K562 (cell line): ENCODE measurements around the gene PA2G4. TPM values are rescaled to one million over a fixed set of nuclear protein-coding genes. Genes with fewer than 3 reads are reported as not detected.

ENCODE experiments used
- BCOR ChIP-seq: fragments of 450-650 bp; IDR thresholded peaks from 2 replicates; pipeline ENCODE4 v1.6.1; 2016
- BRF1 ChIP-seq: IDR thresholded peaks from 3 replicates; pipeline ENCODE4 v1.6.1; 2011; ENCODE audit warnings: borderline replicate concordance, mild to moderate bottlenecking; ENCODE audit not compliant: insufficient read length; ENCODE audit errors: extremely low read depth
- JUNB ChIP-seq: fragments of 450-650 bp; formaldehyde crosslinking; conservative IDR thresholded peaks from 2 replicates; pipeline ENCODE4 v1.4.0; 2020; ENCODE audit warnings: mild to moderate bottlenecking
- MEIS2 ChIP-seq: fragments of 450-650 bp; IDR thresholded peaks from 2 replicates; pipeline ENCODE4 v1.6.1; 2014; ENCODE audit warnings: mild to moderate bottlenecking; ENCODE audit not compliant: partially characterized antibody
- NFATC3 ChIP-seq: fragments of 450-650 bp; IDR thresholded peaks from 2 replicates; pipeline ENCODE4 v1.6.1; 2017; ENCODE audit warnings: mild to moderate bottlenecking
- RAD21 ChIP-seq, 2 experiments: fragments of 250-450 bp in 1 of 2; fragments of 450-650 bp in 1 of 2; sonication (Bioruptor Pico) in 1 of 2; formaldehyde crosslinking in 1 of 2; IDR thresholded peaks in 1 of 2; conservative IDR thresholded peaks in 1 of 2; 2 replicates each; pipeline versions ENCODE4 v1.4.0 to v1.8.0; 2020 to 2022; ENCODE audit warnings: mild to moderate bottlenecking in 2 of 2, moderate library complexity in 1 of 2
- SMARCB1 ChIP-seq: IDR thresholded peaks from 2 replicates; pipeline ENCODE4 v1.6.1; 2011; ENCODE audit warnings: improper control_type of control experiment, low read depth; ENCODE audit not compliant: insufficient read length
- TBL1XR1 ChIP-seq, 2 experiments: IDR thresholded peaks; 2 replicates each; pipeline ENCODE4 v1.6.1; 2012; ENCODE audit warnings: improper control_type of control experiment in 2 of 2, low read length in 2 of 2, mild to moderate bottlenecking in 1 of 2
- XRCC3 ChIP-seq: fragments of 450-650 bp; IDR thresholded peaks from 2 replicates; pipeline ENCODE4 v1.6.1; 2017; ENCODE audit warnings: mild to moderate bottlenecking, moderate library complexity
- ZBED1 ChIP-seq: IDR thresholded peaks from 2 replicates; pipeline ENCODE4 v1.6.1; 2014
- ZNF561 ChIP-seq: fragments of 450-650 bp; formaldehyde crosslinking; conservative IDR thresholded peaks from 2 replicates; pipeline ENCODE4 v1.4.0; 2020; ENCODE audit warnings: mild to moderate bottlenecking, moderate library complexity
- ZNF586 ChIP-seq: fragments of 450-650 bp; formaldehyde crosslinking; conservative IDR thresholded peaks from 2 replicates; pipeline ENCODE4 v1.4.0; 2020; ENCODE audit warnings: mild to moderate bottlenecking, moderate library complexity
- polyA plus RNA-seq, 8 experiments: library from polyadenylated mRNA; depleted of rRNA in 4 of 8; stranded (reverse) in 5 of 8; unstranded in 3 of 8; fragments of >200 nt; fragmentation: Nextera tagmentation in 2 of 8; fragmentation: Illumina TruSeq in 1 of 8; extraction: Ambion mirVana in 2 of 8; extraction: Trizol in 1 of 8; gene quantifications; 2 replicates each; pipeline versions ENCODE4 v1.2.1 to v1.2.3, GENCODE V29; 2011 to 2014; ENCODE audit warnings: inconsistent platforms in 1 of 8, missing spikeins in 1 of 8
- total RNA-seq, 7 experiments: library from RNA; depleted of rRNA in 6 of 7; stranded (reverse); fragments of >200 nt in 6 of 7; fragmentation: Illumina TruSeq in 2 of 7; extraction: Trizol in 2 of 7; gene quantifications; 2 replicates each; pipeline versions ENCODE4 v1.2.1 to v1.2.3, GENCODE V29; 2011 to 2021; ENCODE audit warnings: low replicate concordance in 1 of 7
- TF ChIP-seq, protein P1 (sequence below): fragments of 250-450 bp; sonication (Bioruptor Pico); IDR thresholded peaks from 2 replicates; pipeline ENCODE4 v1.4.0; 2020; ENCODE audit warnings: mild to moderate bottlenecking, moderate library complexity
- TF ChIP-seq, protein P2 (sequence below): fragments of 250-450 bp; sonication (Bioruptor Pico); IDR thresholded peaks from 2 replicates; pipeline ENCODE4 v1.8.0; 2021; ENCODE audit warnings: mild to moderate bottlenecking, moderate library complexity
- TF ChIP-seq, protein P3 (sequence below): fragments of 450-650 bp; IDR thresholded peaks from 2 replicates; pipeline ENCODE4 v1.6.1; 2018; ENCODE audit not compliant: partially characterized antibody
- TF ChIP-seq, protein P4 (sequence below): fragments of 450-650 bp; conservative IDR thresholded peaks from 2 replicates; pipeline ENCODE4 v1.6.1; 2016; ENCODE audit warnings: missing genetic modification characterization, low read depth, mild to moderate bottlenecking, control low read depth, missing compliant biosample characterization
- TF ChIP-seq, protein P5 (sequence below), 2 experiments: fragments of 450-650 bp; conservative IDR thresholded peaks; 2 replicates each; pipeline ENCODE4 v1.6.1; 2017; ENCODE audit warnings: mild to moderate bottlenecking in 2 of 2, moderate library complexity in 2 of 2

The PA2G4 gene
- total and polyA plus RNA-seq, 9 of the 15 experiments (the other 6 are each of a cell fraction or from before 2014, with no cell fraction given): 230 to 925 (median 638) TPM

DNA sequence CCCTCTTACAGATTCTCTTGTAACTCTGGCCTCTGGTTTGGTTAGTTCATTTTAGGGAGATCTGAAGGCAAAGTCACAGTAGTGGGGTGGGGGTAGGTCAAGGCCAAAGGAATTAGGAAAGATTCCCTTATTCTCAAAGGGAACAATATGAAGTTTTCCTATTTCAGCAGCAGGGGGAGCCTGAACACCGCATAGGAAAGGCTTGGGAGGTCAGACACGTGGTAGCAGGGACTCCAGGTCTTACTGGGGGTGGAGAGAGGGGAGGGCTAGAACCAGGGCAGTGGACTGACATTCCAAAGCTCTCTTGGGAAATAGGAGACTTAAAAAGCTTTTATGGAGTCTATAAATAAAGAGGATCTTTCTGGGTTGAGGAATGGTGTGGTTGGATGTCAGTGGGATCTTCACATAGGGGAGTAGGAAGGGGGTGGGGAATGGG is 15.0 kb downstream of the PA2G4 start (continued):
- TF ChIP-seq, protein P1, sequence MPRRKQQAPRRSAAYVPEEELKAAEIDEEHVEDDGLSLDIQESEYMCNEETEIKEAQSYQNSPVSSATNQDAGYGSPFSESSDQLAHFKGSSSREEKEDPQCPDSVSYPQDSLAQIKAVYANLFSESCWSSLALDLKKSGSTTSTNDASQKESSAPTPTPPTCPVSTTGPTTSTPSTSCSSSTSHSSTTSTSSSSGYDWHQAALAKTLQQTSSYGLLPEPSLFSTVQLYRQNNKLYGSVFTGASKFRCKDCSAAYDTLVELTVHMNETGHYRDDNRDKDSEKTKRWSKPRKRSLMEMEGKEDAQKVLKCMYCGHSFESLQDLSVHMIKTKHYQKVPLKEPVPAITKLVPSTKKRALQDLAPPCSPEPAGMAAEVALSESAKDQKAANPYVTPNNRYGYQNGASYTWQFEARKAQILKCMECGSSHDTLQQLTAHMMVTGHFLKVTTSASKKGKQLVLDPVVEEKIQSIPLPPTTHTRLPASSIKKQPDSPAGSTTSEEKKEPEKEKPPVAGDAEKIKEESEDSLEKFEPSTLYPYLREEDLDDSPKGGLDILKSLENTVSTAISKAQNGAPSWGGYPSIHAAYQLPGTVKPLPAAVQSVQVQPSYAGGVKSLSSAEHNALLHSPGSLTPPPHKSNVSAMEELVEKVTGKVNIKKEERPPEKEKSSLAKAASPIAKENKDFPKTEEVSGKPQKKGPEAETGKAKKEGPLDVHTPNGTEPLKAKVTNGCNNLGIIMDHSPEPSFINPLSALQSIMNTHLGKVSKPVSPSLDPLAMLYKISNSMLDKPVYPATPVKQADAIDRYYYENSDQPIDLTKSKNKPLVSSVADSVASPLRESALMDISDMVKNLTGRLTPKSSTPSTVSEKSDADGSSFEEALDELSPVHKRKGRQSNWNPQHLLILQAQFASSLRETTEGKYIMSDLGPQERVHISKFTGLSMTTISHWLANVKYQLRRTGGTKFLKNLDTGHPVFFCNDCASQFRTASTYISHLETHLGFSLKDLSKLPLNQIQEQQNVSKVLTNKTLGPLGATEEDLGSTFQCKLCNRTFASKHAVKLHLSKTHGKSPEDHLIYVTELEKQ (CRISPR knock-in tag): no peak
- TF ChIP-seq, protein P2, sequence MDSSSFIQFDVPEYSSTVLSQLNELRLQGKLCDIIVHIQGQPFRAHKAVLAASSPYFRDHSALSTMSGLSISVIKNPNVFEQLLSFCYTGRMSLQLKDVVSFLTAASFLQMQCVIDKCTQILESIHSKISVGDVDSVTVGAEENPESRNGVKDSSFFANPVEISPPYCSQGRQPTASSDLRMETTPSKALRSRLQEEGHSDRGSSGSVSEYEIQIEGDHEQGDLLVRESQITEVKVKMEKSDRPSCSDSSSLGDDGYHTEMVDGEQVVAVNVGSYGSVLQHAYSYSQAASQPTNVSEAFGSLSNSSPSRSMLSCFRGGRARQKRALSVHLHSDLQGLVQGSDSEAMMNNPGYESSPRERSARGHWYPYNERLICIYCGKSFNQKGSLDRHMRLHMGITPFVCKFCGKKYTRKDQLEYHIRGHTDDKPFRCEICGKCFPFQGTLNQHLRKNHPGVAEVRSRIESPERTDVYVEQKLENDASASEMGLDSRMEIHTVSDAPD (CRISPR knock-in tag): no peak
- TF ChIP-seq, protein P3, sequence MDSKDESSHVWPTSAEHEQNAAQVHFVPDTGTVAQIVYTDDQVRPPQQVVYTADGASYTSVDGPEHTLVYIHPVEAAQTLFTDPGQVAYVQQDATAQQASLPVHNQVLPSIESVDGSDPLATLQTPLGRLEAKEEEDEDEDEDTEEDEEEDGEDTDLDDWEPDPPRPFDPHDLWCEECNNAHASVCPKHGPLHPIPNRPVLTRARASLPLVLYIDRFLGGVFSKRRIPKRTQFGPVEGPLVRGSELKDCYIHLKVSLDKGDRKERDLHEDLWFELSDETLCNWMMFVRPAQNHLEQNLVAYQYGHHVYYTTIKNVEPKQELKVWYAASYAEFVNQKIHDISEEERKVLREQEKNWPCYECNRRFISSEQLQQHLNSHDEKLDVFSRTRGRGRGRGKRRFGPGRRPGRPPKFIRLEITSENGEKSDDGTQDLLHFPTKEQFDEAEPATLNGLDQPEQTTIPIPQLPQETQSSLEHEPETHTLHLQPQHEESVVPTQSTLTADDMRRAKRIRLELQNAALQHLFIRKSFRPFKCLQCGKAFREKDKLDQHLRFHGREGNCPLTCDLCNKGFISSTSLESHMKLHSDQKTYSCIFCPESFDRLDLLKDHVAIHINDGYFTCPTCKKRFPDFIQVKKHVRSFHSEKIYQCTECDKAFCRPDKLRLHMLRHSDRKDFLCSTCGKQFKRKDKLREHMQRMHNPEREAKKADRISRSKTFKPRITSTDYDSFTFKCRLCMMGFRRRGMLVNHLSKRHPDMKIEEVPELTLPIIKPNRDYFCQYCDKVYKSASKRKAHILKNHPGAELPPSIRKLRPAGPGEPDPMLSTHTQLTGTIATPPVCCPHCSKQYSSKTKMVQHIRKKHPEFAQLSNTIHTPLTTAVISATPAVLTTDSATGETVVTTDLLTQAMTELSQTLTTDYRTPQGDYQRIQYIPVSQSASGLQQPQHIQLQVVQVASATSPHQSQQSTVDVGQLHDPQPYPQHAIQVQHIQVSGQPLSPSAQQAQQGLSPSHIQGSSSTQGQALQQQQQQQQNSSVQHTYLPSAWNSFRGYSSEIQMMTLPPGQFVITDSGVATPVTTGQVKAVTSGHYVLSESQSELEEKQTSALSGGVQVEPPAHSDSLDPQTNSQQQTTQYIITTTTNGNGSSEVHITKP: peak; percentile 47
- TF ChIP-seq ZBED1: no peak
- TF ChIP-seq ZNF586 (CRISPR knock-in tag): no peak
- no peak for TF ChIP-seq SMARCB1
- TF ChIP-seq MEIS2: no peak
- TF ChIP-seq, protein P4, sequence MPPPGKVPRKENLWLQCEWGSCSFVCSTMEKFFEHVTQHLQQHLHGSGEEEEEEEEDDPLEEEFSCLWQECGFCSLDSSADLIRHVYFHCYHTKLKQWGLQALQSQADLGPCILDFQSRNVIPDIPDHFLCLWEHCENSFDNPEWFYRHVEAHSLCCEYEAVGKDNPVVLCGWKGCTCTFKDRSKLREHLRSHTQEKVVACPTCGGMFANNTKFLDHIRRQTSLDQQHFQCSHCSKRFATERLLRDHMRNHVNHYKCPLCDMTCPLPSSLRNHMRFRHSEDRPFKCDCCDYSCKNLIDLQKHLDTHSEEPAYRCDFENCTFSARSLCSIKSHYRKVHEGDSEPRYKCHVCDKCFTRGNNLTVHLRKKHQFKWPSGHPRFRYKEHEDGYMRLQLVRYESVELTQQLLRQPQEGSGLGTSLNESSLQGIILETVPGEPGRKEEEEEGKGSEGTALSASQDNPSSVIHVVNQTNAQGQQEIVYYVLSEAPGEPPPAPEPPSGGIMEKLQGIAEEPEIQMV (tag): no peak
- 0 out of 2 replicates have a peak, but pooled peaks have one; percentile 23 for TF ChIP-seq BCOR
- no peak for TF ChIP-seq NFATC3
- TF ChIP-seq JUNB (CRISPR knock-in tag): no peak
- no peak for TF ChIP-seq ZNF561
- peak in 1 of 2 experiments; percentile 37; a peak in 1 of 4 replicates for TF ChIP-seq TBL1XR1 (IDR thresholded peaks at IDR 0.05; ENCODE audit: low read length in 2 of 2)
- TF ChIP-seq, protein P5, sequence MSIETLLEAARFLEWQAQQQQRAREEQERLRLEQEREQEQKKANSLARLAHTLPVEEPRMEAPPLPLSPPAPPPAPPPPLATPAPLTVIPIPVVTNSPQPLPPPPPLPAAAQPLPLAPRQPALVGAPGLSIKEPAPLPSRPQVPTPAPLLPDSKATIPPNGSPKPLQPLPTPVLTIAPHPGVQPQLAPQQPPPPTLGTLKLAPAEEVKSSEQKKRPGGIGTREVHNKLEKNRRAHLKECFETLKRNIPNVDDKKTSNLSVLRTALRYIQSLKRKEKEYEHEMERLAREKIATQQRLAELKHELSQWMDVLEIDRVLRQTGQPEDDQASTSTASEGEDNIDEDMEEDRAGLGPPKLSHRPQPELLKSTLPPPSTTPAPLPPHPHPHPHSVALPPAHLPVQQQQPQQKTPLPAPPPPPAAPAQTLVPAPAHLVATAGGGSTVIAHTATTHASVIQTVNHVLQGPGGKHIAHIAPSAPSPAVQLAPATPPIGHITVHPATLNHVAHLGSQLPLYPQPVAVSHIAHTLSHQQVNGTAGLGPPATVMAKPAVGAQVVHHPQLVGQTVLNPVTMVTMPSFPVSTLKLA (conservative IDR thresholded peaks at IDR 0.05): peak; percentile 99
- no peak for TF ChIP-seq XRCC3
- peak; percentile 86 to 88 for TF ChIP-seq RAD21 (CRISPR knock-in tag; conservative IDR thresholded peaks at IDR 0.05 in 1 of 2, IDR thresholded peaks at IDR 0.05 in 1 of 2)
- TF ChIP-seq BRF1: no peak
